K562 (cell line): Measurements from ENCODE around the gene CFAP70. TPM values are rescaled to one million over a fixed set of nuclear protein-coding genes. Genes with fewer than 3 reads are reported as not detected.

ENCODE experiments used
- EGR1 ChIP-seq: fragments of 450-650 bp; conservative IDR thresholded peaks from 2 replicates; pipeline ENCODE4 v1.6.1; 2017; ENCODE audit warnings: mild to moderate bottlenecking
- KDM4B ChIP-seq, 2 experiments: fragments of 450-650 bp in 1 of 2; sonication (generic) in 1 of 2; IDR thresholded peaks; 2 replicates each; pipeline ENCODE4 v1.6.1; 2016 to 2017; ENCODE audit warnings: borderline replicate concordance in 2 of 2, antibody characterized with exemption in 1 of 2, low read depth in 1 of 2, mild to moderate bottlenecking in 1 of 2
- MCM3 ChIP-seq: fragments of 450-650 bp; IDR thresholded peaks from 2 replicates; pipeline ENCODE4 v1.6.1; 2016
- NCOR1 ChIP-seq: fragments of 450-650 bp; IDR thresholded peaks from 2 replicates; pipeline ENCODE4 v1.6.1; 2016; ENCODE audit warnings: mild to moderate bottlenecking, moderate library complexity
- PTBP1 ChIP-seq: fragments of 200-400 bp; formaldehyde crosslinking; IDR thresholded peaks from 2 replicates; pipeline ENCODE4 v1.6.1; 2017; ENCODE audit warnings: low read depth, low read length
- TEAD4 ChIP-seq, 2 experiments: sonication (generic) in 1 of 2; formaldehyde crosslinking in 1 of 2; IDR thresholded peaks; 2 replicates each; pipeline versions ENCODE4 v1.6.1 to v1.8.0; 2012 to 2022; ENCODE audit warnings: borderline replicate concordance in 1 of 2, inconsistent platforms in 1 of 2, low read length in 1 of 2, mild to moderate bottlenecking in 1 of 2, missing genetic modification reagents in 1 of 2
- THRAP3 ChIP-seq: fragments of 450-650 bp; IDR thresholded peaks from 2 replicates; pipeline ENCODE4 v1.6.1; 2016; ENCODE audit warnings: mild to moderate bottlenecking, inconsistent platforms, borderline replicate concordance
- ZNF583 ChIP-seq: fragments of 250-450 bp; sonication (Bioruptor Pico); IDR thresholded peaks from 2 replicates; pipeline ENCODE4 v1.4.0; 2020
- ZNF717 ChIP-seq: fragments of 250-450 bp; sonication (Bioruptor Pico); IDR thresholded peaks from 2 replicates; pipeline ENCODE4 v1.5.0; 2021
- polyA plus RNA-seq, 8 experiments: library from polyadenylated mRNA; depleted of rRNA in 4 of 8; stranded (reverse) in 5 of 8; unstranded in 3 of 8; fragments of >200 nt; fragmentation: Nextera tagmentation in 2 of 8; fragmentation: Illumina TruSeq in 1 of 8; extraction: Ambion mirVana in 2 of 8; extraction: Trizol in 1 of 8; gene quantifications; 2 replicates each; pipeline versions ENCODE4 v1.2.1 to v1.2.3, GENCODE V29; 2011 to 2014; ENCODE audit warnings: inconsistent platforms in 1 of 8, missing spikeins in 1 of 8
- total RNA-seq, 7 experiments: library from RNA; depleted of rRNA in 6 of 7; stranded (reverse); fragments of >200 nt in 6 of 7; fragmentation: Illumina TruSeq in 2 of 7; extraction: Trizol in 2 of 7; gene quantifications; 2 replicates each; pipeline versions ENCODE4 v1.2.1 to v1.2.3, GENCODE V29; 2011 to 2021; ENCODE audit warnings: low replicate concordance in 1 of 7
- TF ChIP-seq, protein P1 (sequence below): IDR thresholded peaks from 3 replicates; pipeline ENCODE4 v1.6.1; 2011; ENCODE audit warnings: borderline replicate concordance, mild to moderate bottlenecking, moderate library complexity; ENCODE audit not compliant: insufficient read length; ENCODE audit errors: extremely low read depth
- TF ChIP-seq, protein P2 (sequence below): conservative IDR thresholded peaks from 2 replicates; pipeline ENCODE4 v1.6.1; 2011; ENCODE audit warnings: low read depth, mild to moderate bottlenecking, low read length; ENCODE audit not compliant: control insufficient read depth
- TF ChIP-seq, protein P3 (sequence below): fragments of 250-450 bp; sonication (Bioruptor Pico); IDR thresholded peaks from 2 replicates; pipeline ENCODE4 v1.9.0; 2021; ENCODE audit warnings: mild to moderate bottlenecking, inconsistent platforms
- TF ChIP-seq, protein P4 (sequence below), 2 experiments: IDR thresholded peaks; 2 replicates each; pipeline ENCODE4 v1.6.1; 2011; ENCODE audit warnings: borderline replicate concordance in 1 of 2, control low read depth in 1 of 2, low read depth in 1 of 2, low read length in 1 of 2, mild to moderate bottlenecking in 1 of 2, mixed read lengths in 1 of 2, moderate library complexity in 1 of 2; ENCODE audit not compliant: insufficient read depth in 1 of 2, insufficient read length in 1 of 2, poor library complexity in 1 of 2, severe bottlenecking in 1 of 2; ENCODE audit errors: extremely low read depth in 1 of 2
- TF ChIP-seq, protein P5 (sequence below), 2 experiments: fragments of 450-650 bp; IDR thresholded peaks; 2 replicates each; pipeline ENCODE4 v1.6.1; 2016
- TF ChIP-seq, protein P6 (sequence below): fragments of 250-450 bp; sonication (Bioruptor Pico); IDR thresholded peaks from 2 replicates; pipeline ENCODE4 v1.4.0; 2020

Gene CFAP70
- total and polyA plus RNA-seq, 9 of the 15 experiments (the other 6 are each of a cell fraction or from before 2014, with no cell fraction given), result 0.27 to 1.6 (median 0.86) TPM

DNA sequence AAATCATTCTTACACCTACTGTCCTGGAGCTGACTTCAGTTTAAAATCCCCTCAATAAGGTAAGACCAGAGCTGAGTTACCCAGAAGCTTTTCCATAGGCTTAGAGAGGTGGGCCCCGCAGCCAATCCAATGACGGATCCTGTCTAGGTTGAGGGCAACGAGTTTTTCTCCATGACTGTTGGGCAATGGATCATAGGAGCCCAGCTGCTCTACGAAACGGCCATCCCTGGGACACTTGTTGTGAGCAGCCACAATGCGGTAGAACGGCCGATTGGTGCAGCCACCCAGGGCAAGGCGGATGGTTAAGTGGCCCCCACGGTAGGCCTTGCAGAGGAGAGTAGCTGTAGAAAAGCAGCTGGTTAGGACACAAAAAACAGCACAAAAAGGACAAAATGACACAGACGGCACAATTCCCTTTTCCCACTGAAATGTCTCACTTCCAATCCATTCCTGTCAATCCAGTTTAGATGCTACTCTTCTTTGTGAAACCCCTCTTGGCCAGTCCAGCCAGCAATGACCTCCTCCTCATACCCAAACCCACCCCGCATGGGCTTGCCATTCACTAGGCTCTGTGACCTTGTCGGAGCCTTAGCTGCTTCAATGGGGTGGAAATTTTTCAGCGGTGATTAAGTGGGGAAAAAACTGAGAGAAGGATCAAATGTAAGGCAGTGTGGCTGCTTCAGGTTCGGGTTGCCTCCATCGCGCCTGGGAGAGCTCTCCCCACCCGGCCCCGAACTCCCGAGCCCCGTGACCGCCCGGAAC, 106.8 kb downstream of the CFAP70 start (continued):
- TF ChIP-seq, protein P1, sequence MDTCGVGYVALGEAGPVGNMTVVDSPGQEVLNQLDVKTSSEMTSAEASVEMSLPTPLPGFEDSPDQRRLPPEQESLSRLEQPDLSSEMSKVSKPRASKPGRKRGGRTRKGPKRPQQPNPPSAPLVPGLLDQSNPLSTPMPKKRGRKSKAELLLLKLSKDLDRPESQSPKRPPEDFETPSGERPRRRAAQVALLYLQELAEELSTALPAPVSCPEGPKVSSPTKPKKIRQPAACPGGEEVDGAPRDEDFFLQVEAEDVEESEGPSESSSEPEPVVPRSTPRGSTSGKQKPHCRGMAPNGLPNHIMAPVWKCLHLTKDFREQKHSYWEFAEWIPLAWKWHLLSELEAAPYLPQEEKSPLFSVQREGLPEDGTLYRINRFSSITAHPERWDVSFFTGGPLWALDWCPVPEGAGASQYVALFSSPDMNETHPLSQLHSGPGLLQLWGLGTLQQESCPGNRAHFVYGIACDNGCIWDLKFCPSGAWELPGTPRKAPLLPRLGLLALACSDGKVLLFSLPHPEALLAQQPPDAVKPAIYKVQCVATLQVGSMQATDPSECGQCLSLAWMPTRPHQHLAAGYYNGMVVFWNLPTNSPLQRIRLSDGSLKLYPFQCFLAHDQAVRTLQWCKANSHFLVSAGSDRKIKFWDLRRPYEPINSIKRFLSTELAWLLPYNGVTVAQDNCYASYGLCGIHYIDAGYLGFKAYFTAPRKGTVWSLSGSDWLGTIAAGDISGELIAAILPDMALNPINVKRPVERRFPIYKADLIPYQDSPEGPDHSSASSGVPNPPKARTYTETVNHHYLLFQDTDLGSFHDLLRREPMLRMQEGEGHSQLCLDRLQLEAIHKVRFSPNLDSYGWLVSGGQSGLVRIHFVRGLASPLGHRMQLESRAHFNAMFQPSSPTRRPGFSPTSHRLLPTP, result no peak
- no peak for TF ChIP-seq KDM4B (IDR thresholded peaks at IDR 0.05; ENCODE audit: borderline replicate concordance in 2 of 2, low read depth in 1 of 2)
- 0 out of 2 replicates have a peak, but pooled peaks have one; percentile 2 for TF ChIP-seq NCOR1
- TF ChIP-seq, protein P2, sequence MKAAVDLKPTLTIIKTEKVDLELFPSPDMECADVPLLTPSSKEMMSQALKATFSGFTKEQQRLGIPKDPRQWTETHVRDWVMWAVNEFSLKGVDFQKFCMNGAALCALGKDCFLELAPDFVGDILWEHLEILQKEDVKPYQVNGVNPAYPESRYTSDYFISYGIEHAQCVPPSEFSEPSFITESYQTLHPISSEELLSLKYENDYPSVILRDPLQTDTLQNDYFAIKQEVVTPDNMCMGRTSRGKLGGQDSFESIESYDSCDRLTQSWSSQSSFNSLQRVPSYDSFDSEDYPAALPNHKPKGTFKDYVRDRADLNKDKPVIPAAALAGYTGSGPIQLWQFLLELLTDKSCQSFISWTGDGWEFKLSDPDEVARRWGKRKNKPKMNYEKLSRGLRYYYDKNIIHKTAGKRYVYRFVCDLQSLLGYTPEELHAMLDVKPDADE, result no peak
- TF ChIP-seq THRAP3, result 0 out of 2 replicates have a peak, but pooled peaks have one; percentile 52
- TF ChIP-seq EGR1, result no peak
- TF ChIP-seq, protein P3, sequence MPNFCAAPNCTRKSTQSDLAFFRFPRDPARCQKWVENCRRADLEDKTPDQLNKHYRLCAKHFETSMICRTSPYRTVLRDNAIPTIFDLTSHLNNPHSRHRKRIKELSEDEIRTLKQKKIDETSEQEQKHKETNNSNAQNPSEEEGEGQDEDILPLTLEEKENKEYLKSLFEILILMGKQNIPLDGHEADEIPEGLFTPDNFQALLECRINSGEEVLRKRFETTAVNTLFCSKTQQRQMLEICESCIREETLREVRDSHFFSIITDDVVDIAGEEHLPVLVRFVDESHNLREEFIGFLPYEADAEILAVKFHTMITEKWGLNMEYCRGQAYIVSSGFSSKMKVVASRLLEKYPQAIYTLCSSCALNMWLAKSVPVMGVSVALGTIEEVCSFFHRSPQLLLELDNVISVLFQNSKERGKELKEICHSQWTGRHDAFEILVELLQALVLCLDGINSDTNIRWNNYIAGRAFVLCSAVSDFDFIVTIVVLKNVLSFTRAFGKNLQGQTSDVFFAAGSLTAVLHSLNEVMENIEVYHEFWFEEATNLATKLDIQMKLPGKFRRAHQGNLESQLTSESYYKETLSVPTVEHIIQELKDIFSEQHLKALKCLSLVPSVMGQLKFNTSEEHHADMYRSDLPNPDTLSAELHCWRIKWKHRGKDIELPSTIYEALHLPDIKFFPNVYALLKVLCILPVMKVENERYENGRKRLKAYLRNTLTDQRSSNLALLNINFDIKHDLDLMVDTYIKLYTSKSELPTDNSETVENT (CRISPR knock-in tag), result no peak
- TF ChIP-seq MCM3, result no peak
- TF ChIP-seq ZNF583, result peak; percentile 52; the same call in 1 of the 2 replicates
- TF ChIP-seq, protein P4, sequence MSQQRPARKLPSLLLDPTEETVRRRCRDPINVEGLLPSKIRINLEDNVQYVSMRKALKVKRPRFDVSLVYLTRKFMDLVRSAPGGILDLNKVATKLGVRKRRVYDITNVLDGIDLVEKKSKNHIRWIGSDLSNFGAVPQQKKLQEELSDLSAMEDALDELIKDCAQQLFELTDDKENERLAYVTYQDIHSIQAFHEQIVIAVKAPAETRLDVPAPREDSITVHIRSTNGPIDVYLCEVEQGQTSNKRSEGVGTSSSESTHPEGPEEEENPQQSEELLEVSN (IDR thresholded peaks at IDR 0.05; ENCODE audit: borderline replicate concordance in 1 of 2, extremely low read depth in 1 of 2, insufficient read depth in 1 of 2, insufficient read length in 1 of 2, low read depth in 1 of 2, low read length in 1 of 2, poor library complexity in 1 of 2, severe bottlenecking in 1 of 2), result no peak
- no peak for TF ChIP-seq ZNF717
- TF ChIP-seq PTBP1, result no peak
- TF ChIP-seq, protein P5, sequence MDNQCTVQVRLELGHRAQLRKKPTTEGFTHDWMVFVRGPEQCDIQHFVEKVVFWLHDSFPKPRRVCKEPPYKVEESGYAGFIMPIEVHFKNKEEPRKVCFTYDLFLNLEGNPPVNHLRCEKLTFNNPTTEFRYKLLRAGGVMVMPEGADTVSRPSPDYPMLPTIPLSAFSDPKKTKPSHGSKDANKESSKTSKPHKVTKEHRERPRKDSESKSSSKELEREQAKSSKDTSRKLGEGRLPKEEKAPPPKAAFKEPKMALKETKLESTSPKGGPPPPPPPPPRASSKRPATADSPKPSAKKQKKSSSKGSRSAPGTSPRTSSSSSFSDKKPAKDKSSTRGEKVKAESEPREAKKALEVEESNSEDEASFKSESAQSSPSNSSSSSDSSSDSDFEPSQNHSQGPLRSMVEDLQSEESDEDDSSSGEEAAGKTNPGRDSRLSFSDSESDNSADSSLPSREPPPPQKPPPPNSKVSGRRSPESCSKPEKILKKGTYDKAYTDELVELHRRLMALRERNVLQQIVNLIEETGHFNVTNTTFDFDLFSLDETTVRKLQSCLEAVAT (IDR thresholded peaks at IDR 0.05), result no peak
- TF ChIP-seq, protein P6, sequence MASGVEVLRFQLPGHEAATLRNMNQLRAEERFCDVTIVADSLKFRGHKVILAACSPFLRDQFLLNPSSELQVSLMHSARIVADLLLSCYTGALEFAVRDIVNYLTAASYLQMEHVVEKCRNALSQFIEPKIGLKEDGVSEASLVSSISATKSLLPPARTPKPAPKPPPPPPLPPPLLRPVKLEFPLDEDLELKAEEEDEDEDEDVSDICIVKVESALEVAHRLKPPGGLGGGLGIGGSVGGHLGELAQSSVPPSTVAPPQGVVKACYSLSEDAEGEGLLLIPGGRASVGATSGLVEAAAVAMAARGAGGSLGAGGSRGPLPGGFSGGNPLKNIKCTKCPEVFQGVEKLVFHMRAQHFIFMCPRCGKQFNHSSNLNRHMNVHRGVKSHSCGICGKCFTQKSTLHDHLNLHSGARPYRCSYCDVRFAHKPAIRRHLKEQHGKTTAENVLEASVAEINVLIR (CRISPR knock-in tag), result 0 out of 2 replicates have a peak, but pooled peaks have one; percentile 10
- no peak for TF ChIP-seq TEAD4 (IDR thresholded peaks at IDR 0.05; ENCODE audit: low read length)
- TF ChIP-seq TEAD4 (CRISPR knock-in tag; IDR thresholded peaks at IDR 0.05; ENCODE audit: borderline replicate concordance), result no peak
